ENCODE data around the gene TSEN2.

TSEN2 gene

DNA sequence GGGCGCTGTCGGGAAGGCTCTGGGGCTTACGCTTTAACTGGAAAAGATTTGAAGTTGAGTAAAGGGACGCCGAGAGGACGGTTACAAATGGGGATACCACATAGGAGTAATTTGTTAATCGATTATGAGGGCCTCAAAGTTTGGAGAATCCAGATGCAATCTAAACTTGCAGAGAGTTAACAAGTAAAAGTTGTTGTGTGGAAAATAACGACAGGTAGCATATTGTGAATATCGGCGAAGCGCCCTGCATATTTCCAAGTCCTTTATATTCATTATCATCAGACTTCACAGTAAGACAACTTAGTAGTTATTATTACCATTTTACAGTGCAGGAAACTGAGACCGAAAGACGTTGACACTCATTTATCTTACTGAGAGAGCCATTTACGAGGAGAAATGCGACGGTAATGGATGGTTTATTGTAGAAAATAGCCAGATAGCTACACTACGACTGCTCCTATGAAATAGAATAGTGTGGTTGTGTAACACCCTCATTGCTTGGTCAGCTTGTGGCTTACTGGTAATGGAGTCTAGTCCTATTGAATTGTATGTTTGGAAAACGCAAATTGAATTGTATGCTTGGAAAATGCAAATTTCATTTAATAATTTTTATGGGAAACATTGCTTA, 73.3 kb downstream of the TSEN2 start:
- DNase-seq: no peak

DNA sequence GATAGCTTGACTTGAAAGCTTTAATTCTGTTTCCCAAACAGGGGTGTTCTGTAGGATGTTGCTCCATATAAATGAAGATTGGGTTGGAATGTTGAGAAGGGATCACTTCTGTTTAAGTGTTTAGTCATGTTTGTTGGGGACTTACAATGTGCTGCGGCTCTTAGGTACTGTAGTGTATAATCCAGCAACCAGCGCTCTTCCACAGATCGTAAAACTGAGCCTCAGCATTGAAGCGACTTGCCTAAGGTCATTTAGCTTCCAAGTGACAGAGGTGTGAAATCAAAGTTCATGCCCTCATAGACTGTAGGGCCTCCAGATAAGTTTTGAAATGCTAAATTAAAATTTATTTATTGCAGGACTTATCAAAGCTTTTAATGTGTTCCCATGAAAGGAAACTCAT, 74.4 kb downstream of the TSEN2 start:
- no peak for DNase-seq

DNA sequence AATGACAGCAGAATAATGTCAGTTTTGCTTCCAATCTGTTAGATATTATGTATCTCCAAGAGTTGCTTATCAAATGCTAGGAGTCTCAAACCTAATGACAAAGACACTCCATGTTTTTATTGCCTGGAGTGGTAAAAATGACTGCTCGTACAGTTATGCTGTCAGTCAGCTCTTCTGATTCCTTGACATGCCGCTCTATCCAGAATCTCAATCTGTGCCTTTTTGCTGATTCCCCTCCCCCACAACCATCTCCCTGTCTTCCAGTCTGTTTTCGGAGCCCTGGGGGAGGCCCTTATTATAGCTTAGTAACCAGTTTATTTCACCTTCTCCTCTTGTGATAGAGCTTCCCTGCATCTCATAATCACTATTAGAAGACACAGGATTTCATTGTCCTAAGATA, 75.2 kb downstream of the TSEN2 start:
- no peak for DNase-seq

DNA sequence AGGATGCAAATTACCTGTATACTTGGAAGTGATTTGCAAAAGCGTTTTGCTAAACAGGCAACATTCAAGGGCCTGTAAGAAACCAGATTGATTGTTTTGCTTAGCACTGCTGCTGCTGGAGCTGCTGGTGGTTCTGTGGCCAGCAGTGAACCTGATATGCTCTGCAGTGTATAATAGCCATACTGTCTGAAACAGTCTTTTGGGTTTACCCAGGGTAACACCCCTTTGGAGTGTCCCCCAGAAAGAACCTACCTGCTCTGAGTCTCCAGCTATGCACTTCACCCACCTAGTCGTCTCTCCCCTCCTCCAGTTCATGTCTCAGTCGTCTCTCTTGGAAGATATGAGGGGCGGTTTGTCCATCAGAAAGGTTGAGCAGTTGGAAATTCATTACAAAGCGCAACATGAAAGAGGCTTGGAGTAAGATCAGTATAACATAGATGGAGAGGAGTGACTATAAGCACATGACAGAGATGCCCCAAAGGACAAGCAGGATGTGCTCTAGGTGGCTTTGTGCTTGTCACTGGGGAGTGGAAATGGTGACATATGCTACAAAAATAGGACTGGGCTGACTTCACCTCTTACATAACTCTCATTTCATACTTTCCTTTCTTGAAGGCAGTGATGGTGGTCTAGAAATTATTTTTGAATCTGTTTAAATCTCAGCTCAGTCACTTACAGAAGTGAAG, 76.4 kb downstream of the TSEN2 start:
- peak; percentile 30 for DNase-seq

DNA sequence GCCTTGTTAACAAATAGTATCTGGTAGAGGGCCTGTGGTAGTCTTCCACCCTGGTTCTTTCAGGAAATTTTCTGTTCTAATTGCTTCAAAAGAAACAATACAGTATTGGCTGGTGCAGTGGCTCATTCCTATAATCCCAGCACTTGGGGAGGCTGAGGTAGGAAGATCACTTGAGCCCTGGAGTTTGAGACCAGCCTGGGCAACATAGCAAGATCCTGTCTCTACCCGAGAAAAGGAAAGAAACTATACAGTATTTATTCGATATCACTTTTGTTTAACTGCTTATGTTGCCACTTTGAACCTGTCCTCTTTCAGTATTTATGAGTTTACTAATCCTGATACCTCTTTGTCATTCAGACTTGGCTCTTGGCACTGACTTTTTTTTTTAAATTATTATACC, 77.1 kb downstream of the TSEN2 start:
- DNase-seq: no peak

DNA sequence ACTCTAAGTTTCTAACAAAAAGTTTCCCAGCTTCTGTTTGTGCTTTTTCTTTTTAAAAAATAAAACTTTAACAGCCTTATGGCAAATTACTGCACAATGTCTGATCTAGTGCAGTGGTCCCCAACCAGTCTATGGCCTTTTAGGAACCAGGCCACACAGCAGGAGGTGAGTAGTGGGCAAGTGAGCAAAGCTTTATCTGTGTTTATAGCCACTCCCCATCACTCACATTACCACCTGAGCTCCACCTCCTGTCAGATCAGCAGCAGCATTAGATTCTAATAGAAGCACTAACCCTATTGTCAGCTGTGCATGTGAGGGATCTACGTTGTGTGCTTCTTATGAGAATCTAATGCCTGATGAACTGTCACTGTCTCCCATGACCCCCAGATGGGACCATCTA, 78.2 kb downstream of the TSEN2 start:
- DNase-seq: no peak

DNA sequence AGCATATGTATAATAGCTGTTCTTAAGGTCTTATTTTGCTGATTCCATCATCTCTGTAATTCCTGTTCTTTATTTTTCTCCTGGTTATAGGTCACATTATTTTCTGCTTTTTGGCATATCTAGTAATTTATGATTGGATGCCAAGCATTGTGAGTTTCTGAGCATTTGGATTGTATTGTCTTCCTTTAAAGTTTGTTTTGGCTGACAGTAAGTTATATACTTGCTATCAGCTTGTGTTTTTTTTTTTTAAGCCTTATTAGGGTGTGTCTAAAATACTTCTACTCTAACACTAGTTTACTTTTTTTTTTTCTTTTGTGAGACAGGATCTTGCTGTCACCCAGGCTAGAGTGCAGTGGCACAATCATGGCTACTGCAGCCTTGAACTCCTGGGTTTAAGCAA, 82.7 kb downstream of the TSEN2 start:
- DNase-seq: no peak

DNA sequence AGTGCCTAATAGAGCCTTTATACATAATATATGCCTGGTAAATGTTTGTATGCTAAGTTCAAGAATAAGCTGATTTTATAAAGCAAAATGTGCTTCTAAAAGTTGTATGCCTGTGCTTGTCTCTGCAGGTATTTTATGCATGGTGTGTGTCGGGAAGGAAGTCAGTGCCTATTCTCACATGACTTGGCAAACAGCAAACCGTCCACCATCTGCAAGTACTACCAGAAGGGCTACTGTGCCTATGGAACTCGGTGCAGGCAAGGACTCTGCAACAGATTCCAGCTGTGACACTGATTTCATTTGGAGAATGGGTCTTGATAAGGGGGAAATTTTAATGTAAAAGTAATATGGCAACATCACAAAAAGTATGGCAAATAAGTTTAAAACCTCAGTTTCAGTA, 84.5 kb downstream of the TSEN2 start:
- no peak for DNase-seq

DNA sequence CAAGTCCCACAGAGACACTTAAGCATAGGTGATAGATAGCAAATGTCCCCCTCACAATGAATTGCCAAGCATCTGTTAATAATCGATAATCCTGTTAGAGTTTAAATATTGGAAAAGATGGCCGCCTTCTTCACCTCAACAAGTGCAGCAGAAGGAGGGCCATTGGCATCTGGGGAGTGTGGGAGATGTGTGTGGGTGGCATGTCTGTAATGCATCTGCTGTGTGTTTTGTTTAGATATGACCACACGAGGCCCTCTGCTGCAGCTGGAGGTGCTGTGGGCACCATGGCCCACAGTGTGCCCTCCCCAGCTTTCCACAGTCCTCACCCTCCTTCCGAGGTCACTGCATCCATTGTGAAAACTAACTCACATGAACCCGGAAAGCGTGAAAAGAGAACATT, 85.6 kb downstream of the TSEN2 start:
- no peak for DNase-seq

DNA sequence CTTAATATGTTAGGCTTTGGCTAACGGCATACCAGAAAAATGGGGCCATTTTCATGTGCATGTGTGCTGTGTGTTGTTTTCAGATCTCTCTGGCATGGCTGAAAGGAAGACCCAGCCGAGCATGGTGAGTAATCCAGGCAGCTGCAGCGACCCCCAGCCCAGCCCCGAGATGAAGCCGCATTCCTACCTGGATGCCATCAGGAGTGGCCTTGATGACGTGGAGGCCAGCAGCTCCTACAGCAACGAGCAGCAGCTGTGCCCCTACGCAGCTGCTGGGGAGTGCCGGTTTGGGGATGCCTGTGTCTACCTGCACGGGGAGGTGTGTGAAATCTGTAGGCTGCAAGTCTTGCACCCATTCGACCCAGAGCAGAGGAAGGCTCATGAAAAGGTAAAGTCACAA, 87.7 kb downstream of the TSEN2 start:
- DNase-seq: no peak

DNA sequence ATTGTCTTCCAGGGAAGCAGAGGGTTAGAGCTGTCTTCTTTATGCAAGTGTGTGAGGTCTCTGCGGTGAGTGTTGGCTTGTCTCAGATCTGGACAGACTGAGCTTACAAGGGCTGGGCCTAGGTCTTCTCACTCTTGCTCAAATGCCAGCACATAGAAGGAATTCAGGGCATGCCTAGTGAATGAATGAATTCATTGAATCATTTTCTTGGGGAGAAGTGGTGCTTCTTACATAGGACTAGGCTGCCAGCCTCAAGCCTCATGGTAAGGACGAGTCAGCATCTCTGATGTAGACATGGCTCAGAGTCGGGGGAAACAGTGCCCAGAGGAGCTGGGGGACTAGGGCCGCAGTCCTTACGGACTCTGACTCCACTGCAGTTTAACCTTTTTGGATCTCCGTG, 89.9 kb downstream of the TSEN2 start:
- DNase-seq: no peak

DNA sequence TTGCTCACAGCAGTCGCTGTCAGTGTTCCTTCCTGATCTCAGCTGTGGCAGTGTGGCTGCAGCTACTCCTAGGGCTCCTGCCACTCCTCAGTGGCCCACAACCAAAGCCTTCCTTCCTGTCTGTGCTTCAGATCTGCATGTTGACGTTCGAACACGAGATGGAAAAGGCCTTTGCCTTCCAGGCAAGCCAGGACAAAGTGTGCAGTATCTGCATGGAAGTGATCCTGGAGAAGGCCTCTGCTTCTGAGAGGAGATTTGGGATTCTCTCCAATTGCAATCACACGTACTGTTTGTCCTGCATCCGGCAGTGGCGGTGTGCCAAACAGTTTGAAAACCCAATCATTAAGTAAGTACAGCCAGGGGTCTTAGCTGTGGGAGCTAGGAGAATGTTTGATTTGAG, 90.4 kb downstream of the TSEN2 start:
- DNase-seq: no peak

DNA sequence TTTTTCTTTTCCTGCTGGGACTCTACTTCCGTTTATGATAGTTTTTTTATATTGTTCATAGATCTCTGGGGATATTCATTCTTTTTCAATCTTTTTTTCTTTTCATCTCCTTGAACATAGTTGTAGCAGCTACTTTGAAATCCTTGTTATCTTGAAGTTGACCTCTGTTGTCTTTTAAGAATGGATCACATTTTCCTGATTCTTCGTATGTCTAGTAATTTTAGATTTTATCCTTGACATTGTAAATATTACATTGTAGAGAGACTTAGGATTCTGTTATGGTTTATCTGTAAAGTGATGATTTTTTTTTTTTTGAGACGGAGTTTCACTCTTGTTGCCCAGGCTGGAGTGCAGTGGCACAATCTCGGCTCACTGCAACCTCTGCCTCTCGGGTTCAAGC, 93.1 kb downstream of the TSEN2 start:
- no peak for DNase-seq

DNA sequence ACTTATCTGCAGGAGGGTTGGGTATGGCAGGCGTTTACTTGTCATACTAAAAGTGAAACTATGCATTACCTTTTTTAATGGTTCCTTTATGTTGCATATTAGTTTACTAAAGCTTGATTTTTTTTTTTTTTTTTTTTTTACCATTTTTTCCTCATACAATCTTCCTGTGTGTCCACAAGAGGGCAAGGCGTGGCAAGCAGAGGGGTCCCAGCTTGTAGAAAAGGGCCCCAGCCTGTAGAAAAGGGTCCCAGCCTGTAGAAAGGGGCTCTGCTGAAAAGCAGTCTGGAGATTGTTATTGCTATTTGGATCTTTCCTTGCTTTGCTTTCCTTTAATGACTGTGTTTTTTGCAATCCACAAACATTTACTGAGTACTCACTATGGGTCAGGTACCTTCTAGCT, 94.5 kb downstream of the TSEN2 start:
- DNase-seq: no peak

DNA sequence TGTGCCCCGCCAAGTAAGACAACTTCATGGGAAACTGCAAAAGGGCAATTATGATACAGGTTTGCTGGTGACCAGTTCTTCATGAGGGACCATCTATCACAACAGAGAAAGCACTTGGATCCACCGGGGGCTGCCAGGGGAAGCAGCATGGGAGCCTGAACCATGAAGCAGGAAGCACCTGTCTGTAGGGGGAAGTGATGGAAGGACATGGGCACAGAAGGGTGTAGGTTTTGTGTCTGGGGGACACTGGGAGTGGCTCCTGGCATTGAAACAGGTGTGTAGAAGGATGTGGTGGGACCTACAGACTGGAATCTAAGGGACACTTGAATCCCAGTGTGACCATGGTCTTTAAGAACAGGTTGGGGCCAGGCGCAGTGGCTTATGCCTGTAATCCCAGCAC, 95.2 kb downstream of the TSEN2 start:
- DNase-seq: no peak

DNA sequence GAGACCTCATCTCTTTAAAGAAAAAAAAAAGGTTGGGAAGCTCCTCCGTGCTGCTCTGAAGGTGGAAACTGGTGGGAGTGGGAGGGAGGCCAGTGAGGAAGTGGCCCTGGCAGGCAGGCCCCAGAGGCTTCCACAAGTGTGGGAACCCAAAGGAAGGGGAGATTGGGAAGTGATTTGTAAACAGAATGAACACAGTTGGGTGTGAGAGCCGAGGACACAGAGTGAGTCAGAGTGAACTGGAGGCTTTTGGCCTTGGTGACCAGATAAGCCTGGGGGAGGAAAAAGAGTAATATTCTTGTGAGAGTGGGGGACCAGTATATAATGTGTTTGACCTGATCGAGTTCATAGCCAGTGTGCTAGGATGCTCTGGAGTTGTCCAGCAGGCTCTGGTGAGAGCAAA, 95.6 kb downstream of the TSEN2 start:
- DNase-seq: no peak

DNA sequence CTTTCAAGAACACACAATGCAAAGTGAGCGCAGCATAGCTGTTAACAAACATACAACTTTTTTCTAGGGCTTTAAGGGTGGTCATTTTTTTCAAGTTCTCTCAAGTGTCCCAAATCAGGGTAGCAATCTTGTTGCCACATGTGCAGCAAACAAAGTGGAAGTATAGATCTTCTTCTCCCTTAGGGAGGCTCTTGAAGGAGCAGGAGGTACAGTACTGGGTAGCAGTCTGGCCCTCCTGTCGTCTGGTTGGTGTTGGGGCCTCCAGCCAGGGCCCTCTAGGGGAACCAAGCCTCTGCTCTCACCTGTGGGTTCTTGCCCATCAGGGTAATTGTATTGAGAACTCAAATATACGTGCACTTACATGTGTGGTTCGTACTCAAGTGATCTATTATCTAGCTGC, 98.5 kb downstream of the TSEN2 start:
- DNase-seq: no peak

Measured in activated CD4-positive, alpha-beta T cell treated with anti-CD3 and anti-CD28 coated beads, Interleukin-10, Interleukin-2, amounts not matched to agents 100 ng/mL and 50 ng/mL, durations not matched to agents 16 hours and 8 hours (primary cell).